HG03135 (cell line): ENCODE results near the gene PRRT2.
"Not testable (repeated sequence)": the region's sequence is repeated elsewhere in the genome, so short reads cannot be mapped to it uniquely, and the experiment has no call there.

Experiments
- ATAC-seq: cut with Tn5 transposase; IDR thresholded peaks from one replicate; pipeline ENCODE4 v1.9.1; 2021; ENCODE audit warnings: mild to moderate bottlenecking, moderate library complexity; ENCODE audit not compliant: unreplicated experiment

PRRT2 gene

DNA sequence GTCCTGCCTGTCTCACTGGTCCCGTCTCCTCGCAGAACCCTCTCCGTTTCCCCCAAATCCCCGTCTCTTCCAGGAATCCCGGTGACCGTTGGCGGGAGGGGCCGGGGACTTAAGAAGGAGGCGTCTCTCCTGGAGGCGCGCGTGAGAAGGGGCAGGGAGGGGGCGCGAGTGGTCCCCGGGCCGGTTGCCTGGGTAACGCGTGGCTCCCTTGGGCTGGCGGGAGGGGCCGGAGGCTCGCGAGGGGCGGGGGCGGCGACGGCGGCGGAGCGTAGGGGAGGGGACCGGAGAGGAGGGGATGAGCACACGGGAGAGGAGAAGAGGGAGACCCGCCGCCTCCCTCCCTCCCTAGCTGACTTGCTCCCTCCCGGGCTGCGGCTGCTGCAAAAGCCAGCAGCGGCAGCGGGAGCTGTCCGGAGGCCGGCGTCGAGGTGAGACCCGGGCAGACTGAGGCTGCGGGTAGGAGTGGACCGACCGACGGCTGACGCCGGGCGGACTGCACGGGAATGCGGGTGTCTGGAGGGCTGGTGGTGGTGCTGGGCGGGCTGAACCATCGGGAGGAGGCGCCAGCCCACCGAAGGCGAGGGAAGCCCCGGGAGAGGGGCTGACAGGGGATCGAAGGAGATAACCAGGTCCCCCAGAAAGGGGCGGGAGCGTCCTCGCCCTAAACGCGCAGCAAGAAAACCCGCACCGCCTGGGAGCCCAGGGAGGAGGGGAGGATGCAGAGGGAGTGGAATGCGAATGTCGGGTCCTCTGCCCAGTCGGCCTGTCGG, at the start of gene PRRT2:
Gene PRRT2 (plus strand): TSS at position 298 of the 770 bp plus-strand sequence. CDS start 862 bp downstream, outside the sequence.
- no peak for ATAC-seq

DNA sequence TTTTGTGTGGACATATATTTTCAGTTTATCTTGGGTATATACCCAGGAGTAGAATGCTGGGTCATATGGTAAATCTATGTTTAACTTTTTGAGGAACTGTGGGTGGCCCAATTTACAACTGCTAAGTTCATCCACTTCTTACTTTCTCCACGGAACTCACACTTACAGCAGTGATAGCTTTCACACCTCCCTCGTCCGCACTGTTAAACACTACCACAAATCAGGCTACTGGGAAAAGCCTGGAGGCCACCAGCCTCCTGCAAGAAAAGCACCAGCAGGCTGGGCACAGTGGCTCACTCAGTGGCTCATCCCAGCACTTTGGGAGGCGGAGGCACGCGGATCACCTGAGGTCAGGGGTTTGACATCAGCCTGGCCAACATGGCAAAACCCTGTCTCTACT, 48.7 kb upstream of the PRRT2 start:
- no peak for ATAC-seq

- ATAC-seq: no peak
Observed at GRCh38 chr16:29765167-29766032, 46.6 kb upstream of the PRRT2 start.

DNA sequence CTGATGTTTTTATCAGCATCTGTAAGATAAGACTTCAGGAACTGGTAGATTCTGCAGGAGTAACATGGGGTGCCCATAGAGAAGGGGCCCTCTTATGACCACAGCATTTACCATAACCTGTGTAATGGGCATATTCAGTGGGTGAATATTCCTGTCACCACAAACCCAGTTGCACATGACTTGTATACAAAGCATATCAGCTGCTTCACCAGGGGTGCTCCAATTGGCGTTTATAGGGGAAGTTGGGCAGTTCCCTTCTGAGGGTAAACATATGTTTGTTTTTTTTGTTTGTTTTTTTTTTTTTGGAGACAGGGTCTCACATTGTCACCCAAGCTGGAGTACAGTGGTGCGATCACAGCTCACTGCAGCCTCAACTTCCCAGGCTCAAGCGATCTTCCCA, 45.4 kb upstream of the PRRT2 start:
- no peak for ATAC-seq

DNA sequence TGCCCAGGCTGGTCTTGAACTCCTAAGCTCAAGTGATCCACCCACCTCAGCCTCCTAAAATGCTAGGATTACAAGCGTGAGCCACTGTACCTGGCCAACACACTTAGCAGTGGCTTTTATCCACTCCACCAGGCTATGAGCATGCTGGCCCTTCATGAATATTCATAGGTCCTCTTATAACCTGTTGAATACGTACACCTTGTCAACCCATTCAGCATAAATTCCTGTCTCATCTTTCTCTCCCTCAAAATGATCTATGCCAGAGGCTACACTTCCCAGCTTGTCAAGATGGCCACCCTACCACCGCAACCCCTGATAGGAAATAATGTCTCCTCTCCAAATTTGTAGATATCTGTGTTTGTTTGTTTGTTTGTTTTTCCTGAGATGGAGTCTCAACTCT, 44.9 kb upstream of the PRRT2 start:
- no peak for ATAC-seq

- no peak for ATAC-seq
Observed at GRCh38 chr16:29769507-29769906, 42.5 kb upstream of the PRRT2 start.

- no peak for ATAC-seq
Observed at GRCh38 chr16:29770250-29770929, 41.6 kb upstream of the PRRT2 start.

DNA sequence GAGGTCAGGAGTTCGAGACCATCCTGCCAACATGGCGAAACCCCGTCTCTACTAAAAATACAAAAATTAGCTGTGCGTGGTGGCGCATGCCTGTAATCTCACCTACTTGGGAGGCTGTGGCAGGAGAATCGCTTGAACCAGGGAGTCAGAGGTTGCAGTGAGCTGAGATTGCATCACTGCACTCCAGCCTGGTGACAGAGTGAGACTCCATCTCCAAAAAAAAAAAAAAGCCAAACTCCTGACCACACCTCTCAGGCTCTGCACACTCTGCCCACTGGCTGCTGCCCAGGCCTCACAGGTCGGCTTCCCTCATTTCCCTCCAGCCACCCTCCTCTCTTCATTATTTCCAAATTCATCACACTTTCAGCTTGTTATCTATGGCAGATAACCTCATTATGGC, 39.7 kb upstream of the PRRT2 start:
- not testable (repeated sequence) for ATAC-seq

DNA sequence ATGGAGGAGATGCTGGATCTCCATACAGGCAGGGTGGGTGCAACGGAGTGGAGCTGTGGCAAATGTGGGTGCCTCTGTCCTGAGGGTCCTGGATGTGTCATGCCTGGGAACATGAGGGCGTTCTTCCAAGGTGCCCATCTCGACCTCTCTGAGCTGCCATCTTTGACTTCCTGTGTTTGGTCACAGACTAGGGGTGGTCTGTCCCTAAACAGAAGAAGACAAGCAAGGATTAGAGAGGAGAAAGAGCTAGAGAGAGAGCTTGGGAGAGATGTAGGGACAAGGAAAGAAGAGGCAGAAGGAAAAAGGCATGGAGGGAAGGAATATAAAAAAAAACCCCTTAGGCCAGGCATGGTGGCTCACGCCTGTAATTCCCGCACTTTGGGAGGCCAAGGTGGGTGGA, 37.3 kb upstream of the PRRT2 start:
- ATAC-seq: no peak

GRCh38 chr16:29775742-29776408, 36.1 kb upstream of the PRRT2 start:
- ATAC-seq: no peak

GRCh38 chr16:29777576-29778350, 34.2 kb upstream of the PRRT2 start, which contains the start of gene ZG16:
ZG16 (plus strand) TSS chr16:29778256; CDS start chr16:29779267, 1,011 bp downstream.
- no peak for ATAC-seq

GRCh38 chr16:29779474-29779873, 32.5 kb upstream of the PRRT2 start:
- no peak for ATAC-seq

DNA sequence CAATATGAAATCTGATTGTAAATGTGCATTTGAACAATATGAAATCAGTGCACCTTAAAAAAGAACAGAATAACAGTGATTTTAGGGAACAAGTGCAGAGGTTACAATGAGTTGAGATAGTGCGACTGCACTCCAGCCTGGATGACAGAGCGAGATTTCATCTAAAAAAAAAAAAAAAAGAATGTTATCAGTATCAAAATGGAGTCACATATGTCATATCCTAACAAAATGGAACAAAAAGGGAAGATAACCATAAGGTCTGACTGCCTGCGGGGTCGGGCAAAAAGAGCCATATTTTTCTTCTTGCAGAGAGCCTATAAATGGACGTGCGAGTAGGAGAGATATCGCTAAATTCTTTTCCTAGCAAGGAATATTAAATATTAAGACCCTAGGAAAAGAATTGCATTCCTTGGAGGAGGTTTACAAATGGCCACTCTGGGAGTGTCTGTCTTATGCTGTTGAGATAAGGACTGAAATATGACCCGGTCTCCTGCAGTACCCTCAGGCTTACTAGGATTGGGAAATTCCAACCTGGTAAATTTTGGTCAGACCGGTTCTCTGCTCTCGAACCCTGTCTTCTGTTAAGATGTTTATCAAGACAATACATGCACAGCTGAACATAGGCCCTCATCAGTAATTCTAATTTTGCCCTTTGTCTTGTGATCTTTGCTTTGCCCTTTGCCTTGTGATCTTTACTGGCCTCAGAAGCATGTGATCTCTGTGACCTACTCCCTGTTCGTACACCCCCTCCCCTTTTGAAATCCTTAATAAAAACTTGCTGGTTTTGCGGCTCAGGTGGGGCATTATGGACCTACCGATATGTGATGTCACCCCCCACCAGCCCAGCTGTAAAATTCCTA, 28.7 kb upstream of the PRRT2 start:
- ATAC-seq: not testable (repeated sequence)

- no peak for ATAC-seq
Observed at GRCh38 chr16:29784157-29784556, 27.8 kb upstream of the PRRT2 start.

DNA sequence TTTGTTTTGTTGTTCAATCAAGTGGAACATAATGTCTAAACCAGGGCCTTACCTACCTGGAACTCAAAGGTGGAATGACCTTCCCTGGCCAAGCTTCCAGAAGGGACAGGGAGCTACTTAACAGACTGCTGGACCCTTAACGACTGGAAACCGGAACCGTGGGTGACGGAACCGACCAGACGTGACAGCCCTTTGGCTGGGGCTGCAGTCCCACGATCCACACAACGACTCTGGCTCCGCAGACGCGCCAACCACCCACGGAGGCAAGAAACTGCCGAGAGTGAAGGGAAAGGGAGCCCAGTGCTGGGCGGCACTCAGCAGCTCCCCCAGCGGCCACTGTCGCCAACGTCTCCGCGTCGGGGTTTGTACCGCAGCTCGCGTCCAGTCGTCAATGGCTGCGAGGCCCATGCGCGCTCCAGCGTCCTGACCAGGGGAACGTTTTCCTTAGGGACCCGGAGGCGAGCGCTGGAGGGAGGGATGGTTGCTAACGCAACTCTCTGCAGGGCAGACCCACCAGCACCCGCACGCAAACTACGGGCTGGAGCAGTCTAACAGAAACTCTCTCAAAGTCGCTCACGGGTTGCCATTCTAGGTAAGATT, 27.0 kb upstream of the PRRT2 start:
- ATAC-seq: no peak

DNA sequence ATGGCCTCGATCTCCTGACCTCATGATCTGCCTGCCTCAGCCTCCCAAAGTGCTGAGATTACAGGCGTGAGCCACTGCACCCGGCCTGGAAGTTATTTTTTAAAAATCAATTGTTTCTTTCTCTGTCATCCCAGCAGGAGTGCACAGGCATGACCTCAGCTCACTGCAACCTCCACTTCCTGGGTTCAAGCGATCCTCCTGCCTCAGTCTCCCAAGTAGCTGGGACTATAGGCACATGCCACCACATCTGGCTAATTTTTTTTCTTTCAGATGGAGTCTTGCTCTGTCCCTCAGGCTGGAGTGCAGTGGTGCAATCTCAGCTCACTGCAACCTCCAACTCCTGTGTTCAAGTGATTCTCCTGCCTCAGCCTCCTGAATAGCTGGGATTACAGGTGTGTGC, 24.8 kb upstream of the PRRT2 start:
- ATAC-seq: not testable (repeated sequence)

GRCh38 chr16:29789775-29790182, 22.2 kb upstream of the PRRT2 start:
- no peak for ATAC-seq

- peak; percentile 90 for ATAC-seq
Observed at GRCh38 chr16:29790183-29790948, 21.6 kb upstream of the PRRT2 start, which contains the start of gene KIF22. KIF22 (plus strand) TSS chr16:29790751; CDS start chr16:29790760, 9 bp downstream.
